Measurements from ENCODE around the gene SLC9A9.
A peak's percentile ranks its signal among the peaks of the same experiment; 100 is the strongest.
"Not testable (repeated sequence)": the region's sequence is repeated elsewhere in the genome, so short reads cannot be mapped to it uniquely, and the experiment has no call there.

Gene SLC9A9

DNA sequence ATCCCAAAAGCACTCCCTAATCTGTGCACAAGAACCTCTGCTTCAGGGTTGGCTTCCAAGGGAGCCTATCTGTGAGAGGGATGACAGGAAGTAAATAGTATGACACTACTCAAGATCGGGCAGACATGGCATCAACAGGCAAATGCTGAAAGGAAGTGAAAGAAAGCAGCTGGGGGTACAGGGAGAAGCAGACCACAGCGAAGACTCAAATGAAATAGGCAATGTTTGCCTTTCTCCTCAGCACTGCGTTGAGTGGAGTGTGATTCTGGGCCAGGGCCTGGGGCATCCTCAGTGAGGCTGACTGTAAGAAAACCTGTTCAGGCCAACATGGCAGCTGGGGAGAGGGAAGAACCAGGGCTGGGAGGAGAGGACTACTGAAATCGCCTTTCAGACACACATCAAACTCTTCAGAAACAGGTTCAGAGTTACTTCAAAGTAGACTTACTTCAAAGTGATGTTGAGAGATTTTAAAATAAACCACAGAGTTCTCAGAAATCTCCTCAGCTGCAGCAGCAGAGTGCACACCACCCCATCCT is 96.6 kb downstream of the SLC9A9 start:
- DNase-seq: peak; percentile 37

DNA sequence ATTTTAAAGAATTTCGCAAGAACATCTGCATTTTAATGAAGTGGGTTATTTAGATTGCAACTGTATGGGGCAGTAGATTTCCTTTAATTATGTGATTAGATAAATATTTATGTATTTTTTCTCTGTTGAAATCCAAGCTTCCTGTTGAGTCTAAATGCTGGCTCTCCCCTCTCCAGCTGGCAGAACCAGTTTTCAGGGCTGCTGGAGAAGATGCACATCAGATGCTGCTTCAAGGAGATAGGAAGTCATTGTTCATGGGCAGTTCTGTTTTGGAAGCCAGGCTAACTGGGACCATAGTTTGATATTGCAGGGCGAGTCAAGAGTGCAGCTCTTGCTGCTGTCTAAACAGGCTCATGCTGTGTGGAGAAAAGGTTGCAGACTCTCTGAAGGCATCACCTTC is 97.4 kb downstream of the SLC9A9 start:
- DNase-seq: no peak

DNA sequence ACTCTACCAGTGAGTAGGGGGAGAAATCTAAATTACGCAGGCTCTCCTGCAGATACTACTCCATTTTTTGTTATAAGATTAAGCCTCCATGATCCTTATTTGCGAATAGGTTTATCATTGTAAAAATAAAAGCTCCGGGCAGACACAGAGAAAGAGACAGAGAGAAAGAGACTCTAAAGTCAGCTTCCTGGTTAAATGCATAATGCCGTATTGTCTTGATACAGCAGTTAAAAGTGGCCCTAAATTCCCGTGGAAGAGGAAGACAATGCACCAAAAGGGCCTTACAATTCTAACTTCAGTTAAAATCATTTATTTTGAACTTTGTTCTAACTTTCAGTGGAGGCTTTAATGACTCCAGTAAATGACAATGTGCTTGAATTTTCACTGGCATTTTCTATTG is 98.3 kb downstream of the SLC9A9 start:
- no peak for DNase-seq

DNA sequence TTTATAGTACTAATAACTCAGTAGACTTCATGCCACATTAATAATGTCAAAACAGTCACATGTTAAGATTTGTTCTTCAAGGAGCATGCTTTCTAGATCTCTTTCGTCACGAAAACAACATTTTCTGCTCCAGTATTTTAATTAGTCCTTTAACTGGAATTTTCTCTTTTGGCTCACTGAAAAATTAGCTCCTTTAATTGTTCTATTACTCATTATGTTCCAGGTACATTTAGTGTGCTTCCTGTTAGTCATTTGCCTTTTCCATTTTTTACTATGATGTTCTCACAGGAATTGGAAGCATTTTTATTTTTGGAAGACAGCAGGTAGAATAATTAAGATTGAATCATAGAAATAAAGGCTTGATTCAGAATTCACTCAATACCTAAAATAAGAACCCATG is 111.2 kb downstream of the SLC9A9 start:
- no peak for DNase-seq

DNA sequence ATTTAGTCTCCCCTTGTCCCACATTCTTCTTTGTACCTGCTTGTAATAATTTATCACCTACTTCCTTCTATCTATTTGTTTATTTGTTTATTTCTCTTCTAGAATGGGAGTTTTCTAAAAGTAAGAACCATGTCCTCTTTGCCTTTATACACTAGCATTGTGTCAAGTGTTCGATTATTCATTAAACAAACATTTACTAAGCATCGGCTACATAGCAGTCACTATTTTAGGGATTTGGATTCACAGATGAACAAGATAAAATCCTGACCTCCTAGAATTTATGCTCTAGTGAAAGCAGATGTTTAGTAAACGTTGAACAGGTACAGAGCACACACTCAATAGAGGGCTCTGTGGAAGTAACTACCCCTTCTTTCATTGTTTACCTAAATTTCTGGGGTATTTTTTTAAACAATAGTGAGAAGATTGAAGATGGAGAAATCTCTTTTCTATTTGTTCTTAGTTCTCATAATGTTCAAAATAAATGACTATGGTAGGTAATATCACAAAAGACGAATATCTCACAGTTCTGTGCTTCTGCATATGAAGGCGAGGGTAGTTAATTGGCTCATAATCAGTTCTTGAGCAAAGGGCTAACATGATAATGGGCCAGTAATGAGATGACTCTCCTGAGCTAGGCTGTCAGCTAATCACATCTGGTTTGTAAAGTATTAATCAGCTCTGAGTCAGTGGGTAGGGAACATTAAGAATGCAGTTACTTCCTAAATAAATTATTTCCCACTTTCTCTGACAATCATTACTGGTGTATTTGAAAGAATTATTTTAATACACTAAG is 111.9 kb downstream of the SLC9A9 start:
- DNase-seq: no peak

DNA sequence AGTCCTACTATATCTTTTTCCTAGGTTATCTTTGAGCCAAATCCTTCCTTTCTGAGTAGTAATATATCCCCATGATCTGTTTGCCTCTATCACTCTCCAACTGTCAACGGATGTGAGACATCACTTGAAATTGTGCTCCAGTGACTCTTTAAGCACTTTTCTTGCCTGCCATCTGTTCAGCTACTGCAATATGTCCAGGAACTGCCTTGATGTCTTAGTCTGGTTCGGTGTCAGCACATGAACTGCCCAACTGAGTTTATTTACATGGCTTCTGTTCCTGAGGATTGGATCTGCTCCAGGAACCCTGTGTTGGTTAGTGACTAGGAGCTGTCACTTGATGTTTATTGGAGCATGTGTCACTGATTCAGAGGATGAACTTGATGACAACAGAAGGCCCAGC is 116.5 kb downstream of the SLC9A9 start:
- DNase-seq: no peak

DNA sequence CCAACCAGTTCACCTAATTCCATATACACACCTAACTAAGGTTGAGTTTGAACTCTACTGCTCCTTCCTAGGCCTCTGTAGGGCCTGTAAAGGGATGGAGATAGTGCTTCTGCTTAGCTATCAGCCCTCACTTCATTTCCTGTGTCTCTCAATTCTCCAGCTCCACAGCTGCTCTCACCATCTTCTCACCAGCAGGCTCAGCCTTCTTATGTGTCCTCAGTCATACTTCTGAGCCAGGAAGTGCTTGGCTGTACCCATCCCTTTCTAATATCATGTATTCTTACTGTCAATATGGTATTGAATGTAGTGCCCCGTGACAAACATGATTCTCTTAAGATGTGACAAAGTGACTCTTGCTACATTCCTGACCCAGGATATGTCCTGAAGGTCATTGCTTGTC is 116.9 kb downstream of the SLC9A9 start:
- DNase-seq: no peak

DNA sequence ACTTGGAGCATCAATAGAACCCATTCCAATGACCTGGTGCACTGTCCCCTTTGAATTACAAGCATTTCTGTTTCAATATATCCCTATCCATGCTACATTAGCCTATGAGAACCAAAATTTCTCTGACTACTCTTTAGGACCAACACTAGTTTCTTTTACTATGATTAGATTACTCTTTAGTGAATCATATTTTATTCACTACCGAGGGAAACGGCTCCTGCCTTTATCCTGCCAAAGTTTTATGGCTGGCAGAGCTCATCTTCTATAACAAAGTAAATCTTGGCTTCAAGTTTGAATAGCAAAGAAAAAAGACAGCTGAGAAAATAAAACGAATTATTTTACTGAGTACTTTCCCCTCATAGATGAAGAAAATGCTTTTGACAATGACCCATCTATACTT is 120.9 kb downstream of the SLC9A9 start:
- DNase-seq: no peak

DNA sequence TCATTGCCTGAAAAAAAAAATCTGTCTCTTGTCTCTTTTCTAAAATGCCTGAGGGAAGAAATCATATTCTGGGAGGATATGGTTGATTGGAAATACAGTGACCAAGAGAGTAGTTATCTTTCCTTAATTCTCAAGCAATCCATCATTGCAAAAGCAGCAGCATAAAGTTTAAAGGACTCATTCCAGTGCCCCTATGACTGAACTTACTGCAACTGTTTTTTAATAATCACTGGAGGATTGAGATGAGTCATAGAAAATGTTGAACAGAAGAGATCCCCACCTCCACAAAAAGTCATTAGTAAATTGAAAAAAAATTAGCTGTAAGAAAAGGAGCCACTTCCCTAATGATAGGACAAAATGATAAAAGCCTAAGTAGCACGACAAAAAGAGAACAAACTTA is 121.5 kb downstream of the SLC9A9 start:
- DNase-seq: no peak

DNA sequence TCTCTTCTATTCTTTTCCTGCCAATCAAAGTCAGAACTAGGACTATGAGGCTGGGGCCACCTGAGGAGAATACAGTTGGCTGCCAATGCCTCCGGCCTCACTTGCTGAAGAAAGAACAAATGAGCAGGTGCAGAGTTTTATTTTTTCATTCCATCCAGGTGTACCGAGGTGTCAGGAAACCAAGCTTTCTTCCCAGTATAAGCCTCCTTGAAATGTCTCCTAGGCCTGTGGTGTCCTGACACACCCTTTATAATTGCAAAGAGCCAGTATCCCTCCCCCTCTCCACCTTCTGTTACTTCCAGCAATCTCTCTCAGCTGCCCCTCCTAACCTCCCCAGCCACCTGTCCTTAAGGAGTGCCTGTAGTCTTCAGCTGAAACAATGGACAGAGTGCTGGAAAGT is 127.9 kb downstream of the SLC9A9 start:
- DNase-seq: no peak

DNA sequence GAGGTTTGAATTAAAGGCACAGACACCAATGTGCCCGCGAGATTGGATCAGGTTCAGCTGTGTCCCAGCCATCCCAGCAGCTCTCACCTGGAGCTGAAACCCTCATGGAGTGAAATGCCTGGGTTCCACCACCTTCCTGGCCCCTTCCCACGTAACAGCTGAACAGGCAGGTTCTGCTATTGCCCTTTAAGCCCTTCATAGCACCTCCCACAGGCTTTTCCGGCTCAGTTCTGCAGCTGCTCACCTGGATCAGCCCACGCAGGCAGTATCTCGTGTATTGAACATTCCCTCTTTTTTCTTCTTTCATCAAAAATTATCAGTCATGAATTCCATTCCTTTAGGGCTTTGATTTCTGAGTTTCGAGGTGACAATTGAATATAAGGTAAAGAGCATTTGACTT is 129.8 kb downstream of the SLC9A9 start:
- DNase-seq: no peak

DNA sequence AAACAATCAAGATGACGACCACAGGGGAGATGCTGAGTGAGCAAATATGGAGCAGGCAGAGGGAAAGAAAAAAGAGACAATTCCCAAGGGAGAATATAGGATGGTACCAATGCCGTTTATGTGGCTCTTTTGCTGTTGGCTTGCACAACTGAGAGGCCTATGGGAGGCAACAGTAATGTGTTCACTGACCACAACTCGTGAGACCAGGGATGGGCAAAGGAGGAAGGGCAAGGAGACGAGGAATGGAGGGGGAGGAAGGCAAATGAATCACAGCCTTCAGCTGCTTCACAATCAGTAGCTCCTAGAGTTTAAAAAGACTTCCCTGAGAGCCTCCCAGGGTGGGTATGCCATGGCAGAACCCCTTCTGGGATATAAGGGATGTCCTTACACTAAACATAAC is 131.5 kb downstream of the SLC9A9 start:
- DNase-seq: no peak

DNA sequence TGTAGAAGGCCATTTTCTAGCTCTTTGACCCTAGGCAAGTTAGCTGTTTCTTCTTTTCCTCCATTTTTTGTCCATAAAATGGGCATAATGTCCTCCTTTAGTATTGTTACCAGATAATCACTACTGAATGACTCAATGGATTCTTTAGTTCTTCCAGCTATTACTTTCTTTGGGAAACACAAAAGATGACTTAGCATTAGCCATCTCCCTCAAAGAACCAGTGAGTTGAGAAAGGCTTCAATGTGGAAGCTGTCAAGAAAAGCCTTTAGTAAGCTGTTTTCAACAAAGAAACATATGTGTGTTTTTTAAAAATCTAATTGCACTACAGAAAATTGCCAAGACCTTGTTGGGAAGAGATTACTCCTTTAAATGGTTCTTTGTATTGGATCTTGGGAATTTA is 135.7 kb downstream of the SLC9A9 start:
- no peak for DNase-seq

DNA sequence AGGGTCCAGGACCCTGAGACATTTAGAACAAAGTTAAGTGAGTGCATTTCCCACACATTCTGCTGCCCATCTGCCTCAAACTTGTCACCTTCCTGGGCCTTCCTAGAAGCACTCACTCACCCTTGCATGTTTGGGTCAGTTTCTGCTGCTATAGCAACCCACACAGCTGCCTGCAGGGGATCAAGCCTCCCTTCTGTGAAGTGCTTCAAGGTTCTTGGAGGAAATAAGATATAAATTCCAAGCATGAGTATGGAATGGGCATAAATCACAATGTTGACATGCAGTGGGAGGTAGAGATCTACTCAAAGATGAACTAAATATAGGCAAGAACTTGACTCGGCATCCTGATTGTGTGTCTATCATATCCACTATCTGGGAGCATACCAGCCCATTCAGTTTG is 140.4 kb downstream of the SLC9A9 start:
- no peak for DNase-seq

DNA sequence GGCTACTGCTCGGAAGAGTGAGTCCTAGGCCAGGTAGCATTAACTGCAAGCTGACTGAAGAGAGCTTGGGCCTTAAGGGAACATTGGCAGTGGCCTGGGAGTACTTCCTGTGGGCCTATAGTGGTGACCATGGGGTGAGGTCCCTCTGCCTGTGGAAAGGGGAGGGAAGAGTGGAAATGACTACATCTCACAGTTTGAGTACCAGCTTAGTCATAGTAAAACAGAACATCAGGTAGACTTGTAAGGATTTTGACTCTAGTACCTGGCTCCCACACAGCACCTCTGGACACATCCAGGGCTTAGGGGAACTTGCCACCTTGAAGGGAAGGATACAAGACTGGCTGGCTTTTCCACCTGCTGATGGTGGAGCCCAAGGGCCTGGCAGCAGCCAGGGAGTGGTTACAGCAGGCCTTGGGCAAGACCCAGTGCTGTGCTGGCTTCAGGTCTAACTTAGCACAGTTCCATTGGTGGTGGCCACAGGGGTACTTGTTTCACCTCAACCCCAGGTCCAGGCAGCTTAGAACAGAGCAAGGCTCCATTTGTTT is 147.8 kb downstream of the SLC9A9 start:
- DNase-seq: no peak

DNA sequence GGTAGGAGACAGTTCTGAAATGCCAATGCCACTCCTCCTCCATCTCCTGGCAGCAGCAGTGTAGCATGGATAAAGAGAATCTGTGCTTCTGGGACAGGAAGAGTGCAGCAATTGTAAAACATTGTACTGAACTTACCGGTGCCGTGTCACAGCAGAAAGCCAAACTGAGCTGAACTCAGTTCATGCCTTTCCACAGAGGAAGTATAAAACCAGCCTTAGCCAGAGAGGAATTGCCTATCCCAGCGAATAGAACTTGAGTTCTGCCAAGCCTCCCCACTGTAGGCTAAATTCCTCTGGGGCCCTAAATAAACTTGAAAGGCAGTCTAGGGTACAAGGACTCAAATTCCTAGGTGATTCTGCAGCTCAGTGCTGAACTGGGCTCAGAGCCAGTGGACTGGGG is 148.8 kb downstream of the SLC9A9 start:
- DNase-seq: no peak

DNA sequence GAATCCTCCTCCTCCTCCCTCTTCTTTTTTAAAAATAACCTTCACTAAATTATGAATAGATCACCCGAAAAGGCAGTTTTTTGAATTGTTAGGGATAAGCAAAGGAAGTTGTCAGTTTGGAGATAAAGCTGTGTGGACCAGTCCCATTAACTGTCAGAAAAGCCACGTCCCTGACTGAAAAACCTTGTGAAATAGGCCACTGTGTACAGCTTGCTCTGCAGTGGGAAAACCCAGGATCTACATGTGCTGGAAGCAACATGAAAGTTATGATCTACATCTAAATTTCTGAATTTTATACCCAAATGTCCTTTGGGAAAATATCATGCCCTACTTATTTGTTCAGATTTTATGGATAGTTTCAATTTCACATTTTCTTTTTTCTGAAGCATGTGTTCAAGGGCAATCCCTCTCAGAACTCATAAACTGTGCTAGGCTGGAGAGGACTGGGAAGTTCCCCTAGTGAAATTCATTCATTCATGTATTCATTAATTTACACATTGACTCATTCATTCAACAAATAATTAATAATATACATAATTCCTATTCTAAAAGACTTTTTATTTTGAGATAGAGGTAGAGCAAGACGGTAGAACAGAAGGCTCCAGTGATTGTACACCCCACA is 149.5 kb downstream of the SLC9A9 start:
- no peak for DNase-seq

DNA sequence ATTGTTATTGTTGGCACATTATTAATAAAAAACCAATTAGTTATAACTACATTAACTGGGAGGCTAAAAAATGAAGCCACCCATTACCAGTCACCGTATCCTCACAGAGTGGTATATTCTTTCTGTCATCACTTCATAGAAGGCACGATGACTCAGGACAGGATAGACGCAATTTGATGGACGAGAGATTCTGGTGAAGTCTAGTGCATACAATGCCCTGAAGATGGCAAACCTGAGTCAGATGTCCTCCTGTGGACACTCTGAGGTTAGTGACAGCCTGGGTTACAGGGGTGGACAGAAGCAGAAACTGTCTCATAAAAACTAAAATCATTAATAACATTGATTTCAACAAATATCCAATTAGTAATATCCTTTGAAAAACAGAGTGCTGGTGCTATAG is 150.3 kb downstream of the SLC9A9 start:
- no peak for DNase-seq

DNA sequence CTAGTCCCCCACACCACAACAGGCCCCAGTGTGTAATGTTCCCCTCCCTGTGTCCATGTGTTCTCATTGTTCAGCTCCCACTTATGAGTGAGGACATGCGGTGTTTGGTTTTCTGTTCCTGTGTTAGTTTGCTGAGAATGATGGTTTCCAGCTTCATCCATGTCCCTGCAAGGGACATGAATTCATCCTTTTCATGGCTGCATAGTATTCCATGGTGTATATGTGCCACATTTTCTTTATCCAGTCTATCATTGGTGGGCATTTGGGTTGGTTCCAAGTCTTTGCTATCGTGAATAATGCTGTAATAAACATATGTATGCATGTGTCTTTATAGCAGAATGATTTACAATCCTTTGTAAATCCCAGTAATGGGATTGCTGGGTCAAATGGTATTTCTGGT is 152.9 kb downstream of the SLC9A9 start:
- not testable (repeated sequence) for DNase-seq

DNA sequence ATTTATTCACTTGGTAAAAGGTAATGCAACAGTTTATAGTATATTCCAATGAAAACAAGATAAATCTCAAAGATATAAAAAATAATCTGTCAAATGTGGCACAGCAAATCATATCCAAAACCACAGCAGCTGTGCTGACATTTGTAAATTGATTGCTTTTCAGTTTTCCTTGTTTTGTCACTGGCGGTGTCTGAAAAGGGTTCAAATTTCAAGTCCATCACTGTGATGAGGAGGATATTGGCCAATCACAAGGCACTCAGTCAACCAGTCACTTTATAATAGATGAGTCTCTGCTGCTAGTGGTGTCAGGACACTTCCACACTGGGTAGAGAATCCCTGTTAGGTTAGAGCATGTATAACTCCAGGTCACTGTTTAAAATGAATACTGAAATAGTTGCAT is 154.8 kb downstream of the SLC9A9 start:
- no peak for DNase-seq

DNA sequence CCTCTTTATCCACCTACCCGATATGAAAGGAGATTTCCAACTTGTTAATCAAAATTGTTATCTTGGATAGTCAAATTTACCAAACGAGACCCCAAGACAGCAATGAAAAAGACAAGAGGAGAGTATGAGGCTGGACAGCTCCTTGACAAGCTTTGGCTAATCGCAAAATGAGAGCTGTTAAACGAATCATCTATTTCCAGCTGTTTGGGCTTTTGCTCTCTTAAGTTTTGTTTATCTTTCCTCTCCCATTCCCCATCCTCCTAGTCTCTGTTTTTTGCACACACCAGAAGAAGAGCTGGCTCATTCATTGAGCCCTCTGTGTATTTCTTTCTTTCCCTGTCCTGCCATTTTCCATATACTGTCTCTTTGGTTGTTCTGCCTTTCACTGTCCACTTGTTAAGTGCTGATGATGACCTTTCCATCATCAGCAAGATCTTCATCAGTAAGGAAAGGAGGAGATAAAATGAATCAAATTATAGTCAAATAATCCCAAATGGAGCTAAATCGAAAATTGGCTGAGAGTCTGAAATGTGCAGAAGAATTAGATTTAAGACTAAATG is 161.6 kb downstream of the SLC9A9 start:
- DNase-seq: no peak

DNA sequence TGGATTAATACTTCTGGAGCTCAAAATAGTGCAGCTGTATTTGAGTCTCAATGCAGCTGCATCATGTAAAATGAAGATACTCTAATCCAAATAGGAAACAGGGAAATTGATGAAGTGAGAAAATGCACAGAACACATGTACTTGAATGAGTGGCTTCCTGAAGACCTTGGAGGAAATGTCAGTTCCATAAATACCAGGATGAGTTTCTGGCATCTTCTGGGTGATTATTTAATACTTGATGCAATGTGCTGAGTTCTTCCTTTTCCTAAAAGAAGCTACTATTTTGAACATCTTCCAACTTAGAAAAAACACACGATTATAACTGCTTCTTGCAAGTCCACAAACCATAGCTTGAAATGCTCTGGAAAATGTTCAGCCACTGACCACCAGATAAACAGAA is 162.8 kb downstream of the SLC9A9 start:
- DNase-seq: no peak

DNA sequence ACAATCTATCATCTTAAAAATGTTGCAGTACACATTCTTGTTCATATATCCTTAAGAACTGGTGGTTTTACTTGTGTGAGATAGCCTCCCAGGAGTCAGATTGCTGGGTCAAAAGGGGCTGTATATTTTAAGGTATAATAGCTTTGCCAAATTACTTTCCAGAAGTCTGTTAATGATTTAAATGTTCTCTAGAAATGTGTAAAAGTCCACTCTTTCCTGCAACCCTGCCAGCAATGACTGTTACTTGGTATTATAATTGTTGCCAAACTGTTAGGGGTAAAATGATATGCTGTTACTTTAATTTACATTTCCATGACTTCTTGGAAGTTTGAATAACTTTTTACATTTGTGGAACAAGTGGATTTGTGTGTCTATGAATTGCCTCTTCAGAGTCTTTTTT is 170.8 kb downstream of the SLC9A9 start:
- DNase-seq: no peak

DNA sequence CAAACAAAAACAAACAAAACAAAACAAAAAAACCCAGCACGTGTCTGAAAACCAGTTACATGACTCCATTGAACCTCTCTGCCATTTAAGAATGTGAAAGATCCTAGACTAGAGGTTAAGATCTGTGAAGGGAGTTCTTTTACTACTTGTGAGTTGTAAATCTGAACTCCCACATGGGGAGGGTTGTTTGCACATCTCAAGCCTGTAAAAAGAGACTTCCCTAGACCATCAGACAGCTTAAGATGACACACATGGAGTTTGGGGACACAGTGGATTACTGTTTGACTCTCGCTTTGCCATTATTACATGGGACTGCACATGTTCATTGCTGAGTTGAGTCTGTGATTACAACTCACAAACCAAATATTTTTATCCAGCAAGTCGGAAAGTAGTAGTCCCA is 171.5 kb downstream of the SLC9A9 start:
- DNase-seq: no peak

All from CD4-positive, alpha-beta T cell treated with Interleukin-17A for 1 hour (primary cell).